Measurements from ENCODE around the gene DNM3.

DNM3 gene

DNA sequence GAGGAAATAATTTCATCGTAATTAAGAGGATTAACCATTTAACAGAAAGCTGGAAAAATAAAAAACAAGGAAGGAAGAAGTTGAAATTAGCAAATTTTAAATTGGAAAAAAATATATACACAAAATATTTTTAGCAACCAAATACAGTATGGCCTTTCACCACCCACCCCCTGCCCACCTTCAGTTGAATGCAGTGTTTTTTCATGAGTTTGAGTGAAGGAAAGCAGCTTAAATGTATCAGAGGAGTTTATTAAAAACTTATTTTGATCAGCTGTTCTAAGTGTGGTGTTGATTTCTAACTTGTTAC is 249.2 kb downstream of the DNM3 start:
- in situ Hi-C loops (cut with HindIII; ENCODE audit: low pct_ligation_motif_present, low sequenced_read_pairs): no loop called here
- H3K4me3 ChIP-seq (ENCODE audit: low read depth, low read length): no peak overlapping the region
- no peak overlapping the region for H3K27ac ChIP-seq
- no peaks in the 10 kb centered on the region for H3K27me3 ChIP-seq (replicated peaks)
- no peak for TF ChIP-seq CTCF (IDR thresholded peaks at IDR 0.05; ENCODE audit: low read depth, low read length, missing control alignments)
- H3K36me3 ChIP-seq (replicated peaks): no peaks in the 10 kb centered on the region
- DNase-seq: no peak

DNA sequence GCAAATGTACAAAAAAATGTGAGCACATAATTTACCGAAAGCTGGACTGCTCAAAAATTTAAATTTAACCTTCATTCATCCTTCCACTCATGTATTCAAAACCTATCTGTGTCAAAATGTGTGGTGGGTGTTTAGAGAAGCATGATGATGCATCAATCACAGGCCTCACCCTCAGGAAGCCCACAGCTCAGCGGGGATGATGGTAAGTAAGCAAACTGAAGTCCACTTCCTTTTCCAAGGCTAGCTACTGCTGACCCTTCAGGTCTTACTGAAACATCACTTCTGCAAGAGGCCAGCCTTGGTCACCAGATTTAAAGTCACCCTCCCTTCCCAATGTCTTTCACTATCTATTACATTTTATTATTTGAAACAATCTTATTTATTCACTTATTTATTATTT is 254.5 kb downstream of the DNM3 start:
- in situ Hi-C loops (cut with HindIII; ENCODE audit: low pct_ligation_motif_present, low sequenced_read_pairs): no loop called here
- Histone ChIP-seq H3K4me3 (ENCODE audit: low read depth, low read length) (no peak overlapping the region), H3K36me3 (replicated peaks) (no peaks in the 10 kb centered on the region), H3K27me3 (replicated peaks) (no peaks in the 10 kb centered on the region), H3K27ac (no peak overlapping the region)
- no peak for TF ChIP-seq CTCF (IDR thresholded peaks at IDR 0.05; ENCODE audit: low read depth, low read length, missing control alignments)
- no peak for DNase-seq

GRCh38 chr1:172105230-172105629 is 263.9 kb downstream of the DNM3 start:
- DNase-seq: no peak
- in situ Hi-C loops (cut with HindIII; ENCODE audit: low pct_ligation_motif_present, low sequenced_read_pairs): no loop called here
- TF ChIP-seq CTCF (IDR thresholded peaks at IDR 0.05; ENCODE audit: low read depth, low read length, missing control alignments): no peak

GRCh38 chr1:172107316-172107975 is 266.1 kb downstream of the DNM3 start:
- H3K4me3 ChIP-seq (ENCODE audit: low read depth, low read length): no peak overlapping the region
- H3K27ac ChIP-seq: no peak overlapping the region
- DNase-seq: no peak
- no peaks in the 10 kb centered on the region for H3K27me3 ChIP-seq (replicated peaks)
- H3K36me3 ChIP-seq (replicated peaks): no peaks in the 10 kb centered on the region
- in situ Hi-C loops (cut with HindIII; ENCODE audit: low pct_ligation_motif_present, low sequenced_read_pairs): no loop called here
- no peak for TF ChIP-seq CTCF (IDR thresholded peaks at IDR 0.05; ENCODE audit: low read depth, low read length, missing control alignments)

More at GRCh38 chr1:172105230-172105629, 263.9 kb downstream of the DNM3 start:
- no peaks in the 10 kb centered on the region for H3K27me3 ChIP-seq (replicated peaks)
- no peaks in the 10 kb centered on the region for H3K36me3 ChIP-seq (replicated peaks)
- H3K4me3 ChIP-seq (ENCODE audit: low read depth, low read length): no peak overlapping the region
- H3K27ac ChIP-seq: no peak overlapping the region

- in situ Hi-C loops (cut with HindIII; ENCODE audit: low pct_ligation_motif_present, low sequenced_read_pairs): no loop called here
- TF ChIP-seq CTCF (IDR thresholded peaks at IDR 0.05; ENCODE audit: low read depth, low read length, missing control alignments): no peak
- H3K4me3 ChIP-seq (ENCODE audit: low read depth, low read length): no peak overlapping the region
- H3K27me3 ChIP-seq (replicated peaks): no peaks in the 10 kb centered on the region
- DNase-seq: no peak
- H3K36me3 ChIP-seq (replicated peaks): no peaks in the 10 kb centered on the region
- H3K27ac ChIP-seq: no peak overlapping the region
These were observed 267.0 kb downstream of the DNM3 start for GRCh38 chr1:172108161-172108893.

All from brain microvascular endothelial cell (primary cell).